AG10803 (cell line): Measurements from ENCODE around the gene KCNN1.
A peak's percentile ranks its signal among the peaks of the same experiment; 100 is the strongest.

Experiments used
- DNase-seq: peaks from one replicate; pipeline ENCODE4 v3.0.0; 2010; ENCODE audit warnings: low read depth
- H3K4me3 ChIP-seq: 2 replicates; pipeline ENCODE4 v1.5.1; 2011; ENCODE audit warnings: mild to moderate bottlenecking, low read length, control low read depth
- TF ChIP-seq, protein P1 (sequence below): conservative IDR thresholded peaks from 2 replicates; pipeline ENCODE4 v1.5.1; 2011; ENCODE audit warnings: mild to moderate bottlenecking, low read length, control low read depth, inconsistent platforms

Gene KCNN1

DNA sequence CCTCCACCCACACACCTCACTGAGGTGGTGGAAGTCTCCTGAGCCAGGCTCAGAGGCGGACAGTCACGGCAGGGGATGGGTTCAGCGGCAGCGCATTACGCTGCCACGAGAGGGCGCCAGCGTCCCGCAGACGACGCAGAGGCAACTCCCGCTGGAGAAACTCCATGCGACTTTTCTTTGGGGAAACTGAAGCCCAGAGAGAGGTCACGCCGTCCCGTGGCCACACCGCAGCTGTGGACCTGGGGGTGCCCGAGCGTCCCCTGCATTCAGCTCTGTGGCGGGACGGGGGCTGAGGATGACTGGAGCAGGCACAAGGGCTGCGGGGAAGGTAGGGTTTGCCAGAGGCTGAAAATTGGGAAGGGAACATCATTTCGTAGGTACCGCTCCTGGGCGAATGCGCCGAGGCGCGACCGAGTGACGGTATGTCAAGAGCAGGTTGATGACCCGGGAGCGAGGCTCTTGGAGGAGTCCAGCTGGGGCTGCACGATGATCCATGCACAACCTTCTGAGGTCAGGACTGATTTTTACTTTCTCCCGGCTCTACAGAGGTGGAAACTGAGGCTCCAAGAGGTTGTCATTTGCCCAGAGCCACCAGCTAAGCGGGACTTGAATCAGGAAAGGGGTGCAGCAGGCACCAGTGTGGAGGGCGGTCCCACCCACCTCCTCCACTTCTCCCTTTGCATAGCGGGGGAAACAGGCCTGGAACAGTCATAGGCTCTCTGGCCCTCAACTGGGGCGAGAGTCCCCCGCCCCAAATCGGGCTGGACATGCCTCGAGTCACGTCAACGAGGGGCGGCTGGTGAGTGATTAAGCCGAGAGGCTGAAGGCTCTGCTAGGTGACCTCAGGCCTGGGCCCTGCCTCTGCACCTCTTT, 40.4 kb downstream of the KCNN1 start:
- DNase-seq, result peak; percentile 57
- TF ChIP-seq, protein P1, sequence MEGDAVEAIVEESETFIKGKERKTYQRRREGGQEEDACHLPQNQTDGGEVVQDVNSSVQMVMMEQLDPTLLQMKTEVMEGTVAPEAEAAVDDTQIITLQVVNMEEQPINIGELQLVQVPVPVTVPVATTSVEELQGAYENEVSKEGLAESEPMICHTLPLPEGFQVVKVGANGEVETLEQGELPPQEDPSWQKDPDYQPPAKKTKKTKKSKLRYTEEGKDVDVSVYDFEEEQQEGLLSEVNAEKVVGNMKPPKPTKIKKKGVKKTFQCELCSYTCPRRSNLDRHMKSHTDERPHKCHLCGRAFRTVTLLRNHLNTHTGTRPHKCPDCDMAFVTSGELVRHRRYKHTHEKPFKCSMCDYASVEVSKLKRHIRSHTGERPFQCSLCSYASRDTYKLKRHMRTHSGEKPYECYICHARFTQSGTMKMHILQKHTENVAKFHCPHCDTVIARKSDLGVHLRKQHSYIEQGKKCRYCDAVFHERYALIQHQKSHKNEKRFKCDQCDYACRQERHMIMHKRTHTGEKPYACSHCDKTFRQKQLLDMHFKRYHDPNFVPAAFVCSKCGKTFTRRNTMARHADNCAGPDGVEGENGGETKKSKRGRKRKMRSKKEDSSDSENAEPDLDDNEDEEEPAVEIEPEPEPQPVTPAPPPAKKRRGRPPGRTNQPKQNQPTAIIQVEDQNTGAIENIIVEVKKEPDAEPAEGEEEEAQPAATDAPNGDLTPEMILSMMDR, result peak; percentile 89
- H3K4me3 ChIP-seq, result peak overlapping the region; percentile 64

DNA sequence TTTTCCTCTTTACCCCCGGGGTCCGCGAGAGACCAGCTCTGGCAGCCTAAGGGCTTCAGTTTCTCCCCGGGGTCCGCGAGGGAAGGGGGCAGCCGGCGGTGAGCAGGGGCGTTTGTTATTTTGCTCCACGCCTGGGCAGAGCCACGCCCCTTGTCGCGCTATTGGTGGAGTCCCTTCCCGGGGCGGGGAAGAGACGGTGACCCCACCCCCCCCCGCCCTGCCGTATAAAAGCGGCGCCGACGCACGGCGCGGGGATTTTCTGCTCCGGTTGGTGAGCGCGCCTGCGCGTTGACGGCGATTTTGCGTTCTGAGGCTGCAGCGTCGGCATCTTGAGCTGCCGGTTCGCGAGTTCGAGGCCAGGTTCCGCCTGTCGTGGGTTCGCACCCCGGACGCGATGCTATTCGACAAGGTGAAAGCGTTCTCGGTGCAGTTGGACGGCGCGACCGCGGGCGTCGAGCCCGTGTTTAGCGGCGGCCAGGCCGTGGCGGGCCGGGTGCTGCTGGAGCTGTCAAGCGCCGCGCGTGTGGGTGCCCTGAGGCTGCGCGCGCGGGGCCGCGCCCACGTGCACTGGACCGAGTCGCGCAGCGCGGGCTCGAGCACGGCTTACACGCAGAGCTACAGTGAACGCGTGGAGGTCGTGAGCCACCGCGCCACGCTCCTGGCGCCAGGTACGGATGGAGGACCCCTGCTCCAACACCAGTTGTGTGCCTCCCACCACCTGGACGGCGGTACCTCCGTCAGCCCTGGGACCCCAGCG, 41.2 kb downstream of the KCNN1 start, which contains the start of gene ARRDC2:
ARRDC2 (plus strand) TSS at position 254 of the 757 bp plus-strand sequence; CDS start at position 395, 141 bp downstream.
- peak within 1 kb of the TSS; percentile 64 for H3K4me3 ChIP-seq
- peak; percentile 83 for DNase-seq

DNA sequence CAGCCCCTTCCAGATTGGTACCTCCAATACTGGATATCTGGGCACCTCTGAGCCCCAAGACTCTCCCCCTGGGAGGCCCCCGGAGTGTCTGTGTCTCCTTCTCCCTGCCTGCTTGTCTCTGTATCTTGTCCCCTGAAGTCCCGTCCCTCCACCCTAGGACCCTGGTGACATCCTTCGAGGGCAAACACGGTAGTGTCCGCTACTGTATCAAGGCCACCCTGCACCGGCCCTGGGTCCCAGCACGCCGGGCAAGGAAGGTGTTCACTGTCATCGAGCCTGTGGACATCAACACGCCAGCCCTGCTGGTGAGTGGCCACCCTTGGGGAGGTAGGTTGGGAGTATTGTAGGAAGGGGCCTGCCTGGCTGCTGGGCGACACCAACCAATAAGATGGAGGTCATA, 41.9 kb downstream of the KCNN1 start:
- no peak for DNase-seq
- TF ChIP-seq, protein P1, result no peak
- no peak overlapping the region; the same call in 1 of the 2 replicates for H3K4me3 ChIP-seq

More for the DNA sequence above, 41.2 kb downstream of the KCNN1 start, which contains the start of gene ARRDC2:
- TF ChIP-seq, protein P1, result no peak

DNA sequence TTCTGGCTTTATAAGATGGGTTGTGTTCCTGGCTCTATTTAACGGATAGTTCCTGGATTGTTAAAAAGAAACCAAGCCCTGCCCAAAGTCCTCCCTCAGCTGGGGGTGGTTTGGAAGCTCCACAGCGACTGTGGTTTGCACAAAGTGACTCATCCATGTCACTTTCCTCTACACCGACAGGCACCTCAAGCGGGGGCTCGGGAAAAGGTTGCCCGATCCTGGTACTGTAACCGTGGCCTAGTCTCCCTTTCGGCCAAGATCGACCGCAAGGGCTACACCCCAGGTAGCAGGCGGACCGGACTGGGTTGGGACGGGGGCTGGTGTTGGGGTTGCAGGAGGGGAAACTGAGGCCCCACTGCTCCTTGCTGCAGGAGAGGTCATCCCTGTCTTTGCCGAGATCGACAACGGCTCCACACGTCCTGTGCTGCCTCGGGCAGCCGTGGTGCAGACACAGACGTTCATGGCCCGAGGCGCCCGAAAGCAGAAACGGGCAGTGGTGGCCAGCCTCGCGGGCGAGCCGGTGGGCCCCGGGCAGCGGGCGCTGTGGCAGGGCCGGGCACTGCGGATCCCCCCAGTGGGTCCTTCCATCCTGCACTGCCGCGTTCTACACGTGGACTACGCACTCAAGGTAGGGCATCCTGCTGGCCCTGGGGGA, 42.6 kb downstream of the KCNN1 start:
- TF ChIP-seq, protein P1, result no peak
- no peak for DNase-seq
- no peak overlapping the region for H3K4me3 ChIP-seq

DNA sequence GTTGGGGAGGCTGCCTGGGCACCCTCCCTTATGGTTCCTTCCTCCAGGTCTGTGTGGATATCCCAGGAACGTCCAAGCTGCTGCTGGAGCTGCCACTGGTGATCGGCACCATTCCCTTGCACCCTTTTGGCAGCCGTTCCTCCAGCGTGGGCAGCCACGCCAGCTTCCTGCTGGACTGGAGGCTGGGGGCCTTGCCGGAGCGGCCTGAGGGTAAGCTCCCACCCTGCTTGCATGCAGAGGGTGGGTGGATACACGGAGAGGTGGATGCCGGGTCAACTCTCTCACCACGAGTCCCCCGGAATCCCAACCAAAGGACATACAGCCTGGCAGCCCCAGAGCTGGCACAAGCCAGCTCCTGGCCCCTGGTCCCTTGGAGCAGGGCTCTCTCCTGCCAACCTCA, 43.2 kb downstream of the KCNN1 start:
- TF ChIP-seq, protein P1, result no peak
- DNase-seq, result no peak
- no peak overlapping the region for H3K4me3 ChIP-seq

DNA sequence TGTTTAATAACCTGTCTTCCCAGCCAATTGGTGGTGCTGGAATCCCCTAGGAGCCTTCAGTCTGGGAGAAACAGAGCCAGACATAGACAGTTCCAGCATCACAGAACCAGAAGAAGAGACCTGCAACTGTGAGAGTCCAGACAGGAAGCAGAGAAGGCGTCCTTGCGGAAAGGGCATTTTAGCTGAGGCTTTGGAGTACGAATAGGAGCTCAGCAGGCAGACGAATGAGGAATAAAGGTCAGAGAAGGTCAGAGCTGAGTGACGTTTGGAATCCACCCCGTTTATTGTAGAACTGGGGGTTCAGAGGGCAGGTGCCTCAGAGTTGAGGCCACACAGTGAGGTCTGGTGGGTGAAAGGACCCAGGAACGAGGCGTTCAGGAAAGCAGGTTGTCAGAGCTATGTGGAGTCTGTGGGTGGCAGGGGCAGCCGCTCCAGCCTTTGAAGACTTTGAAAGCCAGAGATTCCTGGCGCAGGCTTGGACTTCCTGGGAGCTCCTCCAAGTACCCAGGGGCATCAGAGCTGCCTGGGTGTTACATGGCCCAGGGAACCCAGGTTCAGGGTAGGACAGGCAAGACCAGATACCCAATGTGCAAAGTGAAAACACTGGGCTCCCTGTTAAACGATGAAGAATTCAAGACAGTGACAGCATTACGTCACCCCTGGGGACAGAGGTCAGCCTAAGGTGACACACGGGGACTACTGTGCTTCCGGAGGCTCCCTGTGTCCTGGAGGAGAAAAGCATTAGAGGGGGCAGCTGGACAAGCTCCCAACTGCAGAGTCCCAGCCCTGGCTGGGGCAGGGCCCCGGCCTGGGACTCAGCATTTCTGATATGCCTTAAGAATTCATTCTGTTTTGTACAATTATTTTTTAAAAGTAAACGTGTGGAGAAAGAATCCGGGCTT, 46.6 kb downstream of the KCNN1 start:
- TF ChIP-seq, protein P1, result no peak
- H3K4me3 ChIP-seq, result no peak overlapping the region
- no peak for DNase-seq
